NCI-H446 (cell line): ENCODE data around the gene ZCCHC4.
A peak's percentile ranks its signal among the peaks of the same experiment; 100 is the strongest.

ENCODE experiments used
- DNase-seq, 2 experiments: peaks; one replicate each; lab custom pipeline; 2025; lab: John Stamatoyannopoulos, UW

Gene ZCCHC4

DNA sequence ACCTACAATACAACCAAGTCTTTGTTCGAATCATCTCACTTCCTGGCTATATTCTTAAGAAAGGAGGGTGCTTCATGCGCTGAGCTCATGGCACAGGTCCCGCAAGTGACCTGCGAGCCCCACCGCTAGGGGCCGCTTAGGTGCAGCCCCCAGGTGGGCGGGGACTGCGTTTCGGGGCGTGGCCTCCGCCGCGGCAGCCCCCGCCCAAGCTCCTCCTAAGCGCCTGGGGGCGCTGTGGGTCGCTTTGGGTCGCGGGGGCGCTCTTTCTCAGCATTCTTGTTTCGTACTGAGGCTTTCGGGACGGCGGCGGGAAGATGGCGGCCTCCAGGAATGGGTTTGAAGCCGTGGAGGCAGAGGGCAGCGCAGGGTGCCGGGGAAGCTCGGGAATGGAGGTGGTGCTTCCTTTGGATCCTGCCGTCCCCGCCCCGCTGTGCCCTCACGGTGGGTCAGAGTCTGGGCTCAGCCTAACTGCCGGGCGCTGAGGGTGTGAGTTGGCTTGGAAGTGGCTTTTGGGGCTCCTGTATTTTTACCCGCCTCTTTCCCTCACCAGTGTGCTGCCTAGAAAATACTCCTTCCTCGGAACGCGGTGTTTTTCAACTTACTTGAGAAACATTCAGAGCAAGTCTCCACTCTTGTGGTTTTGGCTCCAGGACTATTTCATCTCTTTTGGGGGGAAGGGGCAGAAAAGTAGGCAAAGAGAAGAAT lies at the start of gene ZCCHC4:
Gene ZCCHC4 (plus strand): TSS at position 279 of the 705 bp plus-strand sequence. CDS start 36 bp downstream, at position 315.
- DNase-seq, result peak; percentile 44 to 91

- DNase-seq, result no peak
Observed at GRCh38 chr4:25271866-25272265, 40.7 kb upstream of the ZCCHC4 start.

GRCh38 chr4:25280210-25280609 lies 32.4 kb upstream of the ZCCHC4 start:
- no peak for DNase-seq

- DNase-seq, result no peak
Observed at GRCh38 chr4:25283948-25284347, 28.6 kb upstream of the ZCCHC4 start.

- no peak for DNase-seq
Observed at GRCh38 chr4:25284466-25284865, 28.1 kb upstream of the ZCCHC4 start.

- no peak for DNase-seq
Observed at GRCh38 chr4:25290490-25291067, 22.0 kb upstream of the ZCCHC4 start.

DNA sequence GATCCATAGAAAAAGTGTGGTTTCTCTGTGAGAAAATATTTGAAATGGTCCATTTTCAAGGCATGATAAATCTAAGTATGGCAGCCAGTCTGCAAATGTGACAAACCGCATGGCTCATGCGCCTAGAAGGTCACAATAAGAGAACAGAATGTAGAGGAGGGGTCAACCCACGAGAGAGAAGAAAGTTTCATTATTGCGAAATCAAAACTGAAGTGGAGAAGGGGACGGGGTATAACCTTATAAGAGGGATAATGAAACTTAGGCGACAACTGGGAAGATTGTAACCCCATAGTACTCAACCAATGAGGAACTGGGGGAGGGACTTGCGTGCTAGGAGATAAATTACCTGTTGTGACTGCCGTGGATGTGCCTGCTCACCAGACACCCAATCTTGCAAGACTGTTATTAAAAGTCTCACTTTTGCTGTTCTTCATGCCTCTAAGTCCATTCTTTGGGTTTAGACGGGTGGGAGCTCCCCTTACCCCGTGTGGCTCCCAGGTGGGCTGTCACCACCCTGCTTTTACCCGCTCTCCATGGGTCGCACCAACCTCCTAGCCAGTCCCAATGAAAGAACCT lies 21.3 kb upstream of the ZCCHC4 start:
- DNase-seq, result no peak

DNA sequence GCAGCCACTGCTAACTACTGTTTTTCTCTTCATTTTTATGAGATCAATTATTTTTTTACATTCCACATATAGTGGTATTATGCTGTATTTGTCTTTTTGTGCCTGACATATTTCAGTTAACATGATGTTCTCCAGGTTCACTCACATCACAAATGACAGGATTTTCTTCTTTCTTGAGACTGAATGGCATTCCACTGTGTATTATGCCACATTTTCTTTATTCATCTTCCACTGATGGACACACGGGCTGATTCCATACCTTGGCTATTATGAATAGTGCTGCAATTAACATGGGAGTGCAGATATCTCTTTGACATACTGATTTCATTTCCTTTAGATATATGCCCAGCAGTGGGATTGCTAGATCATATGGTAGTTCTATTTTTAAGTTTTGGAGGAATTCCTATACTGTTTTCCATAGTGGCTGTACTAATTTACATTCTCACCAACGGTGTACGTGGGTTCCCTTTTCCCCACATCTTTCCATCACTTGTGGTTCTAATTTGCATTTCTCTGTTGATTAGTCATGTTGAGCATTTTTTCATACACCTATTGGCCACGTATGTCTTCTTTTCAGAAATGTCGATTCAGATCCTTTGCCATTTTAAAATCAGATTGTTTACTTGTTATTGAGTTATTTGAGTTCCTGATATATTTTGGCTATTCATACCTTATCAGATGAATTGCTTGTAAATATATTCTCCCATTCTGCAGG lies 14.9 kb upstream of the ZCCHC4 start:
- DNase-seq, result no peak

GRCh38 chr4:25299476-25300203 lies 12.9 kb upstream of the ZCCHC4 start:
- DNase-seq, result no peak

DNA sequence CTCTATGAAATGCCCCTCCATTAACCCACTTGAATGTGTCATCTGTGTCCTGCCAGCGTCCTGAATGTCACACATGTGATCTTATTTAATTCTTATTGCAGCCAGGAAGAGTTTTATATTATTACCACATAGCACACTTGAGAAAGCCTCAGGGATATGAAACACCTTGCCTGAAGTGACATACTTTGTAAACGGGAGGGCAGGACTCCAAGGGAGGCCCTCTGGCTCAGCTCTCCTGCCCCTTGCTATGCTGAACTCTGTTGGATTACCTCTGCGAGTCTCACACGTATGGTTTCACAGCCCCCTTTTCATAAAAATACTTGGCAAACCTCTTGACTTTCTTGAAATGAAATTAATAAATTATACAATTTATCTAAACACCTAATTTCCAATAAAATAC lies 11.1 kb upstream of the ZCCHC4 start:
- no peak for DNase-seq

- DNase-seq, result no peak
Observed at GRCh38 chr4:25302626-25303025, 9.9 kb upstream of the ZCCHC4 start.

DNA sequence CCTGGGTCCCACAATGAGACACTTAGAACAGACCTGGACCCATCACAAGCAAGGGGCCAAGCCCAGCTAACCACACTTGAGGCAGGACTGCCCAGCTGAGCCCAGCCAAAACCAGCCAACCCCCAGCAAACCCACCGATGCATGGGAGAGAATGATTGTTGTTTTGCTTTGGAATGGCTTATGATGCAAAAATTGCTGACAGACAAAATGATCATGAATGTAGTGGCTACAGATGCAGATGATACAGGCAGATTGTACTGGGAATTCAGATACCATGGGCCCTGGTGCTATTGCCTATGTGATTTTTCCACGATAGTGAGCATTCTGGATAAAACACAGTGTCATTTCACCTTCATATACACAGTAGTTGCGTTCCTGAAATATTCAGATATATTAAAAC lies 9.0 kb upstream of the ZCCHC4 start:
- DNase-seq, result no peak

- DNase-seq, result no peak
Observed at GRCh38 chr4:25306518-25307057, 6.0 kb upstream of the ZCCHC4 start.

- no peak for DNase-seq
Observed at GRCh38 chr4:25307596-25307995, 5.0 kb upstream of the ZCCHC4 start.

GRCh38 chr4:25308306-25308705 lies 4.3 kb upstream of the ZCCHC4 start:
- DNase-seq, result no peak

GRCh38 chr4:25308761-25309160 lies 3.8 kb upstream of the ZCCHC4 start:
- no peak for DNase-seq

DNA sequence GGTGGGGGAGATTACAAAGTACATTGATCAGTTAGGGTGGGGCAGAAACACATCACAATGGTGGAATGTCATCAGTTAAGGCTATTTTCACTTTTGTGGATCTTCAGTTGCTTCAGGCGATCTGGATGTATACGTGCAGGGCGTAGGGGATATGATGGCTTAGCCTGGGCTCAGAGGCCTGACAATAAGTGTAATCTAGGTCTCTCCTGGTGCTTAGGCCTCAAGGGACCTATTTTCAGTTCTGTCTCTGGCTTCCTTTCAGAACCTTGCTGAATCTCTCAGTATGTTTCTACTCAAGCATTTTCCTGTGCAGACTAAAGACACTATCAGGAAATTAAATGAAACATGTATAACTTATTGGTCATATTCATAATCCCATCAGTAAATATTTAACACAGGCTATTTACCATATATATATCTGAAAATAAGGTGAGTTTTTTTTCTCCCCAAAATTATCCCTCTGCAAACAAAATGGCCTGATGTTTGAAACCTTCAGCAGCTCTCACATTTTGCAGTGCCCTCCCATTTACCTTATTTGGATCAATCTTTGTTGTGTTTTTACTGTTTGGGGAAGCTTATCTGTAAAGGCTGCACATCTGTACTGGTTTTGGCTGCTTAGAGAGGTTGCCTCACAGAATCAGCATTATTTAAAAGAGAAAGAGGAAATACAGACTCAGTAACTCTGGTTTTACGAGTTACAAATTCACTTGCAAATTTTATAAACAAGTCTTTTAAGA lies 2.3 kb upstream of the ZCCHC4 start:
- DNase-seq, result no peak

DNA sequence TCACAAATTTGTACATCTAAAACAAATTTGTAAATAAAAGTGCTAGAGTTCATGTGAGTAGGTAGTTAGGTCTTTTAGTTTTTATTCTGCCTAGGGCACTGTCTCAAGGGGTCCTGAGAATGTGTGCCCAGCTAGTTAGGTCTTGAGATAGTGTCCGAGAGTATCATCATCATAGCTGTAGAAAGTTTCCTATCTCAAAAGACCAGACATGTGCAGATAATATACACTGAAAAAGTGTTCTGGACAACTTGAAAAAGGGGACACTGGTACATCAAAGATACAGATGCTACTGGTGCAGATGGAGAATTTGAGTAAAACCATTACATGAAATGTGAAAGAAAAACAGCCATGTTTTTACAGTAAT lies 1.8 kb upstream of the ZCCHC4 start:
- DNase-seq, result no peak

GRCh38 chr4:25313201-25313895 lies 774 bp downstream of the ZCCHC4 start:
- no peak for DNase-seq

DNA sequence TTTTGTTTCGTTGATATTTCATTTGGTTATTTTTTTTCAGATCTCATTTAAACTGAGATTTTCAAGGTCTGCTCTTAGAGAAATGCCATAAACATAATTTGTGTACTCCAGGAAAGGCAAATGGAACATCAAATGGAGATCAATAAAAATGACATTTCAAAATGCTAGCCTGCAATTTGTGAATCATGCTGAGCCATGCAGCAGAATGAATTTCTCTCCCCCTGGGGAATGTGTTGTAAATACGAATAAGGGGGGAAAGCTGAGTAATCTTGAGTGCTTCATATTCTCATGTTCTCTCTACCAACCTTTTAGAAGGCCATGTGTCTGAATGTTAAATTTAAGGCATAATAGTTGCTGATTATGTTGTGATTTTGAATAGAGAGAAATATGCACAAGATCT lies 7.8 kb downstream of the ZCCHC4 start:
- no peak for DNase-seq

- DNase-seq, result no peak
Observed at GRCh38 chr4:25320773-25321172, 8.2 kb downstream of the ZCCHC4 start.
